OCI-LY7 (cell line): ENCODE measurements around the gene MOB3B.

Experiments used
- CTCF ChIP-seq: fragments of 200-600 bp; sonication (generic); conservative IDR thresholded peaks from 2 replicates; pipeline ENCODE4 v1.5.1; 2014; ENCODE audit warnings: mild to moderate bottlenecking, antibody characterized with exemption, low read length, moderate library complexity, mixed read lengths
- EZH2phosphoT487 ChIP-seq: fragments of 200-600 bp; sonication (generic); IDR thresholded peaks from 2 replicates; pipeline ENCODE4 v1.6.1; 2018; ENCODE audit warnings: low read depth, borderline replicate concordance, mild to moderate bottlenecking, mixed run types, antibody characterized with exemption, low read length, moderate library complexity, mixed read lengths

- TF ChIP-seq EZH2phosphoT487 (no peak), CTCF (no peak)
Observed at GRCh38 chr9:27534658-27535209, 5.1 kb upstream of the MOB3B start.
